Stimulated activated CD4-positive, alpha-beta T cell treated with anti-CD3 and anti-CD28 coated beads, Interleukin-4, amount 100 ng/mL, for 1 hour (primary cell): ENCODE results near the gene BIN2.
"Not testable (repeated sequence)": the region's sequence is repeated elsewhere in the genome, so short reads cannot be mapped to it uniquely, and the experiment has no call there.

Source experiments
- DNase-seq: peaks from one replicate; pipeline ENCODE4 v3.0.0-alpha.2; 2020

BIN2 gene

GRCh38 chr12:51343201-51343600 is 19.2 kb upstream of the BIN2 start:
- no peak for DNase-seq

- no peak for DNase-seq
Observed at GRCh38 chr12:51342416-51342815, 18.4 kb upstream of the BIN2 start.

GRCh38 chr12:51341251-51342007 is 17.5 kb upstream of the BIN2 start:
- peak; percentile 63 for DNase-seq

GRCh38 chr12:51339750-51340149 is 15.8 kb upstream of the BIN2 start:
- no peak for DNase-seq

- DNase-seq, result not testable (repeated sequence)
Observed at GRCh38 chr12:51337336-51337735, 13.4 kb upstream of the BIN2 start.

- DNase-seq, result no peak
Observed at GRCh38 chr12:51335931-51336330, 12.0 kb upstream of the BIN2 start.

- DNase-seq, result no peak
Observed at GRCh38 chr12:51334764-51335163, 10.8 kb upstream of the BIN2 start.

GRCh38 chr12:51333536-51333935 is 9.6 kb upstream of the BIN2 start:
- no peak for DNase-seq

- no peak for DNase-seq
Observed at GRCh38 chr12:51330186-51330585, 6.2 kb upstream of the BIN2 start.

- no peak for DNase-seq
Observed at GRCh38 chr12:51329742-51330141, 5.8 kb upstream of the BIN2 start.

- DNase-seq, result no peak
Observed at GRCh38 chr12:51328587-51328986, 4.6 kb upstream of the BIN2 start.

- no peak for DNase-seq
Observed at GRCh38 chr12:51326698-51327439, 2.9 kb upstream of the BIN2 start.

- DNase-seq, result no peak
Observed at GRCh38 chr12:51324953-51325352, 979 bp upstream of the BIN2 start.

GRCh38 chr12:51323317-51323960 is 535 bp downstream of the BIN2 start:
- DNase-seq, result peak; percentile 28

GRCh38 chr12:51322452-51322851 is 1.5 kb downstream of the BIN2 start:
- no peak for DNase-seq

- no peak for DNase-seq
Observed at GRCh38 chr12:51321882-51322281, 2.1 kb downstream of the BIN2 start.

- DNase-seq, result no peak
Observed at GRCh38 chr12:51320695-51321320, 3.2 kb downstream of the BIN2 start.

- no peak for DNase-seq
Observed at GRCh38 chr12:51320311-51320694, 3.7 kb downstream of the BIN2 start.

GRCh38 chr12:51318846-51319599 is 5.0 kb downstream of the BIN2 start:
- no peak for DNase-seq

- DNase-seq, result not testable (repeated sequence)
Observed at GRCh38 chr12:51318057-51318806, 5.7 kb downstream of the BIN2 start.

- DNase-seq, result no peak
Observed at GRCh38 chr12:51311389-51311788, 12.6 kb downstream of the BIN2 start.
